ENCODE data around the gene MYCN.
"Not testable (repeated sequence)": the region's sequence is repeated elsewhere in the genome, so short reads cannot be mapped to it uniquely, and the experiment has no call there.

MYCN gene

DNA sequence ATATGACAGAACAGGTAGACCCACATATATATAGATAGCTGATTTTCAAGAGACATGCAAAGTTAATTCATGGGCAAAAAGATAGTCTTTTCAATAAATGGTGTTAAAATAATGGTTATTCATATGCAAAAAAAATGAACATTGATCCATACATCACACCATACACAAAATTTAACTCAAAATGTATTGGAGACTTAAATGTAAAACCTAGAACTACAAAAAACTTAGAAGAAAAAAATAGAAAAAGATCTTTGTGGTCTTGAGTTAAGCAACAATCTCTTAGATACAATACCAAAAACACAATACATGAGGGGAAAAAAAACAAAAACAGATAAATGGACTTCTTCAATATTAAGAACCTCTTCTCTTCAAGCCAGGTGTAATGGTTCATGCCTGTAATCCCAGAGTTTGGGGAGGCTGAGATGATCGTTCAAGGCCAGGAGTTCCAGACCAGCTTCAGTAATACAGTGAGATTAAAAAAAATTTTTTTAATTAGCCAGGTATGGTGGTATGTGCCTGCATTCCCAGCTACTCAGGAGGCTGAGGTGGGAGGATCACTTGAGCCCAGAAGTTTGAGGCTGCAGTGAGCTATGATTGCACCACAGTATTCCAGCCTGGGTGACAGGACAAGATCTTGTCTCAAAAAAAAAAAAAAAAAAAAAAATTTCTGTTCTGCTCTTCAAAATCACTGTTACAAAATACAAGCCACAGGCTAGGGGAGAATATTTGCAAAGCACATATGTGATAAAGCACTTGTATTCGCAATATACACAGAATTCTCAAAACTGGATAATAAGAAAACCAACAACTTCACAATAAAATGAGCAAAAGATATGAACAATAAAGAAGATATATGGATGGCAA lies 32.7 kb upstream of the MYCN start:
- no peak for DNase-seq (ENCODE audit: extremely low read depth in 1 of 2, low read depth in 1 of 2)

DNA sequence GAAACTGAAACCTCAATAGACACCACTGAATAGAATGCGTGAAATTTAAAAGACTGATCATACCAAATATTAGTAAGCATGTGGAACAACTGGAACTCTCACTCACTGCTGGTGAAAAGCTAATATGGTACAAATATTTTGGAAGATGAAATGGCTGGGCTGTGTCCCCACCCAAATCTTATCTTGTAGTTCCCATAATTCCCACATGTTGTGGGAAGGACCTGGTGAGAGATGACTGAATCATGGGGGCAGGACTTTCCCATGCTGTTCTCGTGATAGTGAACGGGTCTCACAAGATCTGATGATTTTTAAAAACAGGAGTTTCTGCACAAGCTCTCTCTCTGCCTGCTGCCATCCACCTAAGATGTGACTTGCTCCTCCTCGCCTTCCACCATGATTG lies 32.0 kb upstream of the MYCN start:
- DNase-seq (ENCODE audit: extremely low read depth in 1 of 2, low read depth in 1 of 2): no peak

DNA sequence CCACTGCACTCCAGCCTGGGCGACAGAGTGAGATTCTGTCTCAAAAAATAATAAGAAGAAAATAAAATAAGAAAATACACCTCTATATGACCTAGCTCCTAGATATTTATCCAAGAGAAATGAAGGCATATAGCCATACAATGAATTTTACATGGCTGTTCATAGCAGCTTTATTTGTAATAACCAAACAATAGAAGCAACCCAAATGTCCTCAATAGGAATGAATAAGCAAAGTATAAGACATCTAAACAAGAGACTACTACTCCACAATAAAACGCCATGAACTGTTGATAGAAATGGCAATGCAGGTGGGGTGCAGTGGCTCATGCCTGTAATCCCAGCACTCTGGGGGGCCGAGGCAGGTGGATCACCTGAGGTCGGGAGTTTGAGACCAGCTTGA lies 31.2 kb upstream of the MYCN start:
- no peak for DNase-seq (ENCODE audit: extremely low read depth in 1 of 2, low read depth in 1 of 2)

DNA sequence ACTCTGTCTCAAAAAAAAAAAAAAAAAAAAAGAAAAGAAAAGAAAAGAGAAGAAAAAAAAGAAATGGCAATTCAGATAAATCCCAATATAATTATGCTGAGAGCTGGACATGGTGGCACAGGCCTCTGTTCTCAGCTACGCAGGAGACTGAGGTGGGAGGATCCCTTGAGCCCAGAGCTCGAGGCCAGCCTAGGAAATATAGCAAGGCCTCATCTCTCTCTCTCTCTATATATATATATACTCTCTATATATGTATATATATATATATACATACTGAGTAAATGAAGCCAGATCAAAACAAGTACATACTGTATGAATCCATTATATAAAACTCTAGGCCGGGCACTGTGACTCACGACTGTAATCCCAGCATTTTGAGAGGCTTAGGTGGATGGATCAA lies 30.6 kb upstream of the MYCN start:
- no peak for DNase-seq (ENCODE audit: extremely low read depth in 1 of 2, low read depth in 1 of 2)

DNA sequence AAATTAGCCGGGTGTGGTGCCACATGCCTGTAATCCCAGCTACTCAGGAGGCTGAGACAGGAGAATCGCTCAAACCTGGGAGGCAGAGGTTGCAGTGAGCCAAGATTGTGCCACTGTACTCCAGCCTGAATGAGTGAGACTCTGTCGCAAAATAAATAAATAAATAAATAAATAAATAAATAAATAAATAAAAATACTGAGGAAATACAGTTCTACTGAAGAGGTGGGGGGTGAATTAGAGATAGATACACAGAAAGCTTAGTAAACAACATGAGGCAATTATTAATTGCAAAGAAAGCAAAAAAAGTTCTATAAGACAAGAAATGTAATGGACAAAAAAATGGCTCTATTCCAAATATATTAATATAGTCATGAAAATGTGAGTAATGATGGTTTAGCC lies 29.1 kb upstream of the MYCN start:
- not testable (repeated sequence) for DNase-seq (ENCODE audit: extremely low read depth in 1 of 2, low read depth in 1 of 2)

DNA sequence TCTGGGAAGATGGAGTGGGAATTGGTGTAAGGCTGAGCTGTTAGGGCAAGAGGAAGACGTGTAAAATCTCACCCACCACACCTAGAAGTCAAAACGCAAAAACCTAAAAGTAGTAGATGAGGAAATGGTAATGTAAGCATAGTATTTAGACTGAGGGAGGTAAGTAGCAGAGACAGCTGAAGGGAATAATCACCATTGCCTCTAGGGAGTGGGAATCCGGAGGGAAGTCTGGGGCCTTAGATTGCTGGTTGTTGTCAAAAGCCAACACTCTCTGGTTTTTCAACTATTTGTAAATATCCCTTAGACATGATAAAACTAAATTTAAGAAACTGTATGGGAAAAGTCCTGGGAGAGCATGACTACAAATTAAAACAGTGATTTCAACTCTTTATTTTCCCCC lies 28.7 kb upstream of the MYCN start:
- DNase-seq (ENCODE audit: extremely low read depth in 1 of 2, low read depth in 1 of 2): no peak

DNA sequence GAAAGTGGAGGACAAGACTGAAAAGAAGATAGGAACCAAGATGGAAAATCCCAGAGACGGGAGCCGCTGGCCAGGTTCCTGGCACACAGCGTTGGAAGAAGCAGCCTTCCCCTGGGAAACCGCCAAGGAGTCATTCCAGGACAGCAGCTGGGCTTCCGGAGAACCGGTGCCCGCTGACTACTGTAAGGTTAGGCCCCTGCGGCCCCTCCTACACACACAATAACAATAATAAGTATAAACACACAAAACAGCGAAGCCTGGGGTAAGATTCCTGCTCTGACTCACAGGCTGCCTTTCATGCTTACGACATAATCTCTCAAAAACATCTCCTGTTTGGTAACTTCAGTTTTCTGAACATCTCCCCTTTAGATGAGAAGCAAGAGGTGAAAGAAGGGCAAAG lies 28.1 kb upstream of the MYCN start:
- DNase-seq (ENCODE audit: extremely low read depth in 1 of 2, low read depth in 1 of 2): no peak

DNA sequence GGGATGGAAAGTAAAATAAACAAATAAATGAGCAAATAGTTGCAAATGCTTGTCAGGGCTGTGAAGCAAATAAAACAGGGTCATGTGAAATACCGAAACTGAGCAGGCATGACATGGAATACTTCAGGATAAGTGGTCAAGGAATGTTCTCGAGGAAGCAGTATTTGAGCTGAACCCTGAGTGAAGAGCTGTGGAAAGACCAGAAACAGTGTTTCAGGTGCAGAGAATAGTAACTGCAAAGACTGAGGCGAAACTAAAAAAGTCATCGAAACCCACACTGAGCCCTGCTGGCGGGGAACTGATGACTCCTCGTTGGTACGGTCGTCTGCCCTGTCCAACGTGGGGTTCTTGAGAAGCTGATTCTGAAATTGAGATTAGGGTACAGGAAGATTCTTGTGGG lies 27.2 kb upstream of the MYCN start:
- no peak for DNase-seq (ENCODE audit: extremely low read depth in 1 of 2, low read depth in 1 of 2)

DNA sequence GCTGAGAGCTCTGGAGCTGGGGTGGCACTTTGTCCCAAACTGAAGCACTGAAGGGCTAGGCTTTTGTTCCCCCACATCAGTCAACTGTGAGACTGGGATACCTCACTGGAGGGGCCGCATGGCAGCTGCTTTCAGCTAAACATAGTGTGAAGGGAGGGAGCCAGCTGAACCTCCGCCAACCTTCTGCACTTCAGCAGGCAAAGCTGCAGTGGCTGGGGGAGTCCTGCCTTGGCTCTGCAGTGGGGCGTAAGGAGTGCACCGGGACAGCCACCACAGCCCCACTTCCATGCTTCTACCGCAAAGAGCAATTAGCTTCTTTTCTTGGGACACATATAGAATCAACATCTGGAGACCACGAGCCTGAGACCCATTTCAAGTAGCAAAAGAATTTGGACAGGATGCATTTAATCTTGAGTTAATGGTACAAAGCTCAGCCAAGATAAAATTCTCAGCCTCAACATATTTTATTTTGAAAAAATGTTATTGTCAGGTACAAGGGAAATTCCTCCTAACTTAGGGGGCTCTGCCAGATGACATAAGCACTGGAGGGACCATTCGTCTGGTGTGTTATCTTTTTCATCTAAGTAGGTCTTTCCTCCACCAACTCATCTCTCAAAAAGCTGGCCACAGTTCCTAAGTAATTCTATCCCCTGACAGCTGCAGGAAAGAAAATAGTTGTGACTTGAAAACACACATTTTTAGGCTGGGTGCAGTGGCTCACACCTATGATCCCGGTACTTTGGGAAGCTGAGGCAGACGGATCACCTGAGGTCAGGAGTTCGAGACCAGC lies 25.6 kb upstream of the MYCN start:
- no peak for DNase-seq (ENCODE audit: extremely low read depth in 1 of 2, low read depth in 1 of 2)

DNA sequence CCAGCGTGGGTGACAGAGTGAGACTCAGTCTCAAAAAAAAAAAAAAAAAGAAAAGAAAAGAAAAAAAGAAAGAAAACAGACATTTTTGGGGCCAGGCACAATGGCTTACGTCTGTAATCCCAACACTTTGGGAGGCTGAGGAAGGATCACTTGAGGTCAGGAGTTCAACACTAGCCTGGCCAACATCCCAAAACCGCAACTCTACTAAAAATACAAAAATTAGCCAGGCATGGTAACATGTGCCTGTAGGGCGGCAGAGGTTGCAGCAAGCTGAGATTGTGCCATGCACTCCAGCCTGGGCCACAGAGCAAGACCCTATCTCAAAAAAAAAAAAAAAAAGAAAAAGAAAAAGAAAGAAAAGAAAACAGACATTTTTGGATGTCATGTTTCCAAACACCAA lies 24.8 kb upstream of the MYCN start:
- not testable (repeated sequence) for DNase-seq (ENCODE audit: extremely low read depth in 1 of 2, low read depth in 1 of 2)

DNA sequence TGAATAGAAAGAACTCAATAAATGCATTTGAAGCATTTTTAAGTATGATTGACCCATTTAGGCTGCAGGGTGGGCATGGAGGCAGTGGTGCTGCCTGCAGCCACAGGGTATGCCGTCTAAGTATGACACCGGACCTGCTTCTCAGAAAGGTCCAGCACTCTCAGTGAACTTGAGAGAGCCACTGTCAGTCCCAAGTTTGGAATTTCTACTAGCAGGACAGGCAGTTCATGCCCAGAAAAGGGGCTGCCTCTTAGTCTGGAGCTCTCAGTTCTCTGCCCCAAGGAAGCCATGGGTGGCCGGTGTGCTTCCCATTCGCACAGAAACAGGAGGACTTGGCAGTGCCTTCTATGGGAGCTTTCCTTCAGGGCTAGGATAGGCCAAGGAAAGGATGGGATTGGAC lies 24.0 kb upstream of the MYCN start:
- DNase-seq (ENCODE audit: extremely low read depth in 1 of 2, low read depth in 1 of 2): no peak

DNA sequence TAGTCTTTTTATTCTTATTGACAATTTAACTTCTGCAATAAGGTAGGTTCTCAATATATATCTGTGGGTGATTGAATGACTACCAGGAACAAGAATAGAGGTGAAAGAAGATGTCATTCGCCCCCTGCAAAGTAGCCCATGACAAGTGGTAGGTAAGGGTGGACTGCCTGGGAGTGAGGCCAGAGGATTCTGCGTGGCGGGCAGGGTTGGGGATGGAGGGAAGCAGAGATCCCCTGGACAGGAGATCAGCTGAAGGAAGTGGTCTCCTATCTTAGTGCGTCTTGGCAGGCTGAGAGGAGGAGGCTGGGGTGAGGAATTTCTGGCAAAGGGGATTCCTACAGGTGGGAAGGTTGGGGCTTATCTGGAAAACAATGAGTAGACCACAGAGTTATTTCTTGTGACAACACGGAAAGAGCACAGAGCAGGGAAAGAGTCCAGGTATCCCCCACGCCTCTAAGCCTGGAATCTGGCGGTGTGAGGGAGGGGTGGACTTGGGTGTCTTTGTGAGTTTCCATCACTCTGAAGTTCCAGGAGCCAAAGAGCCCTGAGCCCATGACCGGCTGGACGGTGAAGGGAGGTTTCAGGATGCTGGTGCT lies 21.5 kb upstream of the MYCN start:
- DNase-seq (ENCODE audit: extremely low read depth in 1 of 2, low read depth in 1 of 2): no peak

DNA sequence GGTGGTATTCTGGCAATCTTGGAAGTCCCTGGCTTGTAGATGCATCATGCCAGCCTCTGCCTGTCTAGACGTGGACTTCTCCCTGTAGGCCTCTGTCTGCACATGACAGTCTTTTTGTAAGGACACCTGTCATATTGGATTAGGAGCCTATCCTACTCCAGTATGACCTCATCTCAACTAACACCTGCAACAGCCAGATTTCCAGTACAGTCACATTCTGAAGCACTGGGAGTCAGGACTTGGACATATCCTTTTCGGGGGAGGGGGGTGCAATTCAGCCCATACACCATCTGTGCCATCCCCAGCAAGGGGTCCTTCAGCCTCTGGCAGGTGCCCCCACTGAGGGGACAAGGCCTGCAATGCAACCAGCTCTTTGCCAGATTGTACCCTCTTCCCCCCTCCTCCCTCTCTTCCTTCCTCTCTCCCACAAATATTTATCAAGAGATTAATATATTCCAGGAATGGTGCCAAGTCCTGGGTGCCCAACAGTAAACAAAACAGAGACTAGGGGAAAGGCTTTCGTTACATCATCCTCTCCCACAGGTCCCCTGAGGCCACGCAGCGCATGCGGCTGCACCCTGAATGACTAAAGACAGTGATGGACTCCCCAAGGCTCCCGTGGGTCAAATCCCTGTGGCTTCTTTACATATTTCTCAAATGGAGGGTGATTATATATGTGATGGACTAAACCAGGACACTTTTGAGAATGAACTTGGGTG lies 20.5 kb upstream of the MYCN start:
- DNase-seq (ENCODE audit: extremely low read depth in 1 of 2, low read depth in 1 of 2): no peak

DNA sequence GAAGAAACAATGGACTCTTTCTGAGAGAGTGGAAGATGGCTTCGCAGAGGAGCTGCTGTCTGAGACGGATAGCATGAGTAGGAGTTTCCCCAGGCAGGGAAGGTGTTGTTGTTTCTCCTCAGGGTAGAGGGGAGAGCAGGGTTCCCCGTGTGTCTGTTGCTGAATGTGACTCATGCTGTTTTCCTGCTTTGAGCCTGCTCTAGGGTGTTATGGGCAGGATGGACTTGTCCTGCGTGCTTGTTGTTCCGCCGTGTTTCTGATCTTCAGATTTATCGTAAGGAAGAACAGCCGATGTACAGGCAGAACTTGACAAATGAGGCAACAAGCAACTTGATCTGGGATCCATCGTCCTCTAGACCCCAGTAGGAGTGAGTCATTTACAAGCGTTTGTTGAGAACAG lies 19.7 kb upstream of the MYCN start:
- DNase-seq (ENCODE audit: extremely low read depth in 1 of 2, low read depth in 1 of 2): no peak

DNA sequence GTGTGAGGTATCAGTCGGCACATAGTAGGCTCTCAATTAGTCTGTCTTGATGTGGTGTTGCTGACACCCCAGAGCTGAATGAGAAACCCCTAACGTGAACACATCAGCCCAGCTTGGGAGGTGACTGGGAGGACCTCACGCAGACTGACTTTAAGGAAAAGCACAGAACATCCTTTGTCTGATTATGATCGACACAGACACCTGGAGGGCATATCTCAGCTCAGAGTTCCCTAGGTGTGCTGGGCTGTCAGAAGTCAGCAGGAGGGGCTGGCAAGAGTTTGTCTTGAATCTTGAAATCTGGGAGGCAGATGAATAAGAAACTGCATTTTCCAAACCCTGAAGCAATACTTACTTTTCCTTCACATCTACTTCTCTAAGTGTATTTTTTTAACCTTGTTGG lies 16.8 kb upstream of the MYCN start:
- DNase-seq (ENCODE audit: extremely low read depth in 1 of 2, low read depth in 1 of 2): no peak

DNA sequence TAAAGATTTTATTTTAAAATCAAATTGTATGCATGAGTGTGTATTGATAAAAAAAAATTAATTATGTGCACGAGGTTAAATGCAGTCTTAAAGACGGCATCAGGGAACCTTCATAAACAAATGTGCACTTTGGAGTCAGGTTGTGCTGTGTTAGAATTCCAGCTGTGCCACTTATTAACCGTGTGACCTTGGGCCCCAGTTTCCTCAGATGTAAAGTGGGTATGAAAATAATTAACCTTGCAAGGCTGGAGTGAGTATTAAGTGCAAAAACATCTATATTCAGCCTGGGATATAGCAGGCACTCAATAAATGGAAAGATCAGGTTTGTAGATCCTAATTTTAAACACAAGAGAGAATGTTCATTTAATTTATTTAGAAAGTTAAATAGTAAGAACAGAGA lies 14.5 kb upstream of the MYCN start:
- DNase-seq (ENCODE audit: extremely low read depth in 1 of 2, low read depth in 1 of 2): no peak

DNA sequence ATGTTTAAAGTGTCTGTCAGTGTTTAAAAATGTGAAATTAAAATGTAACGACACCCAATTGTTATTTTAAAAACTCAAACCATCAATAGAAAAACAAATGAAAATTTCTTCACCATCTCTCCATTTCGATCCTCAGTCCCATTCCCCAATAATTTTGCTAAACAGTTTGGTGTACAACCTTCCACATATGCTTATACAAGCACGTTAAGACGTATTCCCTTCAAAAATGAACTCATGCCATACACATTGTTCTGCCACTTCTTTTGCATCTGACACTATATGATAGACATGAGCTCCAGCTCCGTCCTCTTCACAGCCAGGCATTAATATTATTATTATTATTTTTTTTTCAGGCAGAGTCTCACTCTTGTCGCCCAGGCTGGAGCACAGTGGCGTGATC lies 14.1 kb upstream of the MYCN start:
- DNase-seq (ENCODE audit: extremely low read depth in 1 of 2, low read depth in 1 of 2): no peak

DNA sequence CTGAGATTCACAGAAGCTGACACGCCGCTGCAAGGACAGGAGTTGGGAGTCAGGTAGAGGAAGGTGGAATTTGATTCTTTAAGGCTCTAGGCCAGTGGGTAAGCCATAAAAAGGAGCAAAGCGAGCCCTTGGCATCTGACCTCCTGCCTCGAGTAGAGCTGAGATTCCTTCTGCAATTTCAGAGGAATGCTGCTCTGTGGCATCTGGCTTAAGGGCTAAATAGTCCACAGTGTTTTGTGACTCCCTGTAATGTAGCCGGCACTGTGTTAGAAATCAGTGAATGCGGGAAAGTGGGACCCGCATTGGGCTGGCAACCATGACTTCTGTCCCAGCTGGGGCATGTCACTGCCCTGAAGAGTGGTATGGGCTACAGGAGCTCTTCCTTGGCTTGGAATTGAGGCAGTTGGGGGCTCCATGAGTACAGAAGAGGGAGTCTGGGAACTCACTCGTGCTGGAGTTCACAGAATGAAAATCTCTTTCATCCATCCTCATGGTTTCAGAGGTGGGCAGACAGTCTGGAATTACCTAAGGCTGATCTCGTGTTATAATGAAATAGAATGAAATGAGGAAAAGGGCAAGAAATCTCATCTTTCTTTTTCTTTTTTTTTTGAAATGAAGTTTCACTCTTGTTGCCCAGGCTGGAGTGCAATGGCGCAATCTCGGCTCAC lies 12.7 kb upstream of the MYCN start:
- DNase-seq (ENCODE audit: extremely low read depth in 1 of 2, low read depth in 1 of 2): no peak

DNA sequence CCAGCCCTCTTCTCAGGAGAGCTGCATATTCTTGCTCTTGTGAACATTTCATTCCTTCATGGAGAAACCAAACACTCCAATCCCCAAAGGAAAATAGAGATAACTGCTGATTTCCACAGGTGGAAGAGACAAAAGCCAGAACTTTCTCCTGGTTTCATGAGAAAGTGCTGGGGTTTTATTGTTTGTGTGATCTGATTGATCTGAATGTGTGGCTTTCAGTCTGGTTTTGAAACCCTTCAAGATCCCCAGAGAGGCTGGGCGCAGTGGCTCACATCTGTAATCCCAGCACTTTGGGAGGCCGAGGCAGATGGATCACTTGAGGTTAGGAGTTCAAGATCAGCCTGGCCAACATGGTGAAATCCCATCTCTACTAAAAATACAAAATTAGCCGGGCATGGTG lies 11.3 kb upstream of the MYCN start:
- not testable (repeated sequence) for DNase-seq (ENCODE audit: extremely low read depth in 1 of 2, low read depth in 1 of 2)

DNA sequence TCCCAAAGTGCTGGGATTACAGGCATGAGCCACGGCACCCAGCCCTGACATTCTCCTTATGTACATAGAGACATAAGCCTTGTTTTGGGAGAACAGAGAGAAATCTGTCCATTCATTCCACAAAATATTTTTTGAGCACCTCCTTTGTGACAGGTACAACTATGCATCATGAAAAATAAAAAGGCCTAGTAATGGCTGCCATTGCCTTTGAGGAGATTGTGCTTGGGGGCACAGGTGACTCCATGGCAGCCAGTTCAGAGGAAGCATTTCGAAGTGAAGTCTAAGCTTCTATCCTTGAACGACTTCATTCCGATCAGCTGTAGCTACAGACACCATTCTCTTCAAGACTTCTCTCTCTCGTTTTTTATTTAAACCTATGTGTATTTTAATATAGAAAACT lies 10.5 kb upstream of the MYCN start:
- DNase-seq (ENCODE audit: extremely low read depth in 1 of 2, low read depth in 1 of 2): no peak
